GM12878 (cell line): ENCODE measurements around the gene ZNF423. TPM values are rescaled to one million over a fixed set of nuclear protein-coding genes. Genes with fewer than 3 reads are reported as not detected.

Experiments
- ATAC-seq: fragments of 200-7000 bp; cut with Tn5 transposase; 3 replicates; pipeline ENCODE4 v1.9.1; 2020; ENCODE audit warnings: mild to moderate bottlenecking, moderate library complexity
- BruUV-seq: library from RNA; stranded (reverse); fragments of 400-500 nt; replicated peaks from 2 replicates; lab custom pipeline; 2021; lab: Mats Ljungman, UMichigan
- CTCF ChIA-PET: fragments of 300-600 bp; sonication (Branson Sonifier 250); formaldehyde crosslinking; extraction: SDS; loops from one replicate; lab custom pipeline; 2021; ENCODE audit warnings: inconsistent platforms; lab: Yijun Ruan, JAX
- POLR2A ChIA-PET: fragments of 350-600 bp; formaldehyde crosslinking; extraction: SDS; loops from one replicate; lab custom pipeline; 2021; ENCODE audit warnings: inconsistent platforms; lab: Charles Lee
- RAD21 ChIA-PET: fragments of 300-600 bp; sonication (Branson Sonifier 250); formaldehyde crosslinking; loops from one replicate; lab custom pipeline; 2023; ENCODE audit warnings: antibody characterized with exemption; ENCODE audit not compliant: unreplicated experiment; lab: Charles Lee
- SMC1A ChIA-PET: fragments of 300-600 bp; sonication (Branson Sonifier 250); formaldehyde crosslinking; loops from one replicate; lab custom pipeline; 2023; ENCODE audit not compliant: unreplicated experiment, uncharacterized antibody; lab: Charles Lee
- DNase-seq: peaks from one replicate; pipeline ENCODE4 v3.0.0-alpha.2; 2011; ENCODE audit warnings: low read depth, low spot score
- FAIRE-seq: peaks from 3 replicates; lab custom pipeline; 2011; peaks lifted over from hg19 to GRCh38; lab: Jason Lieb, UNC
- H2AFZ ChIP-seq: 2 replicates; pipeline ENCODE4 v1.6.0; 2011; ENCODE audit warnings: low read depth, low read length, control low read depth; ENCODE audit not compliant: control insufficient read depth
- H3K27ac ChIP-seq: 2 replicates; pipeline ENCODE4 v1.5.1; 2011; ENCODE audit warnings: control low read depth; ENCODE audit not compliant: control insufficient read depth, insufficient read depth
- H3K27me3 ChIP-seq, 2 experiments: replicated peaks in 1 of 2; 2 replicates each; pipeline versions ENCODE4 v1.6.0 to v1.6.1; 2011; ENCODE audit warnings: low read length in 1 of 2; ENCODE audit not compliant: control insufficient read depth in 2 of 2, insufficient read depth in 2 of 2
- H3K36me3 ChIP-seq, 2 experiments: 2 replicates each; pipeline ENCODE4 v1.5.1; 2011; ENCODE audit warnings: low read length in 1 of 2; ENCODE audit not compliant: control insufficient read depth in 2 of 2, insufficient read depth in 2 of 2
- H3K4me1 ChIP-seq: 2 replicates; pipeline ENCODE4 v1.6.1; 2011; ENCODE audit warnings: mild to moderate bottlenecking, low read length, moderate library complexity, mixed read lengths; ENCODE audit not compliant: control insufficient read depth, insufficient read depth
- H3K4me2 ChIP-seq: 2 replicates; pipeline ENCODE4 v1.6.0; 2011; ENCODE audit warnings: control low read depth; ENCODE audit not compliant: control insufficient read depth, insufficient read depth
- H3K4me3 ChIP-seq: fragments of 200-600 bp; sonication (generic); 2 replicates; pipeline ENCODE4 v1.5.1; 2016
- H3K79me2 ChIP-seq: 2 replicates; pipeline ENCODE4 v1.6.0; 2011; ENCODE audit warnings: low read length; ENCODE audit not compliant: control insufficient read depth, insufficient read depth
- H3K9ac ChIP-seq: 2 replicates; pipeline ENCODE4 v1.8.0; 2011; ENCODE audit warnings: low read length, control low read depth, mixed read lengths; ENCODE audit not compliant: control insufficient read depth, insufficient read depth
- H3K9me3 ChIP-seq: replicated peaks from 3 replicates; pipeline ENCODE4 v1.5.1; 2011; ENCODE audit warnings: mild to moderate bottlenecking, low read length; ENCODE audit not compliant: control insufficient read depth, insufficient read depth
- H4K20me1 ChIP-seq: 2 replicates; pipeline ENCODE4 v1.6.0; 2011; ENCODE audit not compliant: control insufficient read depth, insufficient read depth
- BCL11A ChIP-seq: IDR thresholded peaks from 2 replicates; pipeline ENCODE4 v1.6.1; 2011; ENCODE audit warnings: low read depth, low read length
- BMI1 ChIP-seq: fragments of 450-650 bp; IDR thresholded peaks from 2 replicates; pipeline ENCODE4 v1.6.1; 2016; ENCODE audit warnings: mild to moderate bottlenecking, moderate library complexity, borderline replicate concordance
- CBX5 ChIP-seq: sonication (generic); IDR thresholded peaks from 2 replicates; pipeline ENCODE4 v1.6.1; 2016; ENCODE audit warnings: low read depth, moderate library complexity, mild to moderate bottlenecking, inconsistent platforms
- CHD4 ChIP-seq: fragments of 200-600 bp; sonication (generic); IDR thresholded peaks from 2 replicates; pipeline ENCODE4 v1.6.1; 2016; ENCODE audit warnings: mild to moderate bottlenecking
- EP300 ChIP-seq, 2 experiments: fragments of 150-350 bp in 1 of 2; IDR thresholded peaks; 2 replicates each; pipeline ENCODE4 v1.6.1; 2011 to 2012; ENCODE audit warnings: low read depth in 2 of 2, low read length in 2 of 2, borderline replicate concordance in 1 of 2, improper control_type of control experiment in 1 of 2, inconsistent platforms in 1 of 2; ENCODE audit not compliant: control insufficient read depth in 1 of 2
- EZH2 ChIP-seq: IDR thresholded peaks from 2 replicates; pipeline ENCODE4 v1.6.1; 2012; ENCODE audit warnings: low read depth, mild to moderate bottlenecking, control low read depth, inconsistent platforms, low read length, borderline replicate concordance; ENCODE audit not compliant: control insufficient read depth
- FOS ChIP-seq: IDR thresholded peaks from 3 replicates; pipeline ENCODE4 v1.6.1; 2011; ENCODE audit warnings: borderline replicate concordance; ENCODE audit not compliant: insufficient read length; ENCODE audit errors: extremely low read depth
- HDAC6 ChIP-seq: fragments of 200-600 bp; sonication (generic); IDR thresholded peaks from one replicate; pipeline ENCODE4 v1.8.0; 2017; ENCODE audit warnings: antibody characterized with exemption; ENCODE audit not compliant: unreplicated experiment
- MEF2B ChIP-seq: fragments of 450-650 bp; IDR thresholded peaks from 2 replicates; pipeline ENCODE4 v1.6.1; 2018; ENCODE audit warnings: mild to moderate bottlenecking, moderate library complexity; ENCODE audit not compliant: partially characterized antibody, poor library complexity, severe bottlenecking
- NBN ChIP-seq: fragments of 450-650 bp; IDR thresholded peaks from 2 replicates; pipeline ENCODE4 v1.6.1; 2016
- RB1 ChIP-seq: fragments of 450-650 bp; formaldehyde crosslinking; IDR thresholded peaks from 2 replicates; pipeline ENCODE4 v1.6.1; 2017; ENCODE audit warnings: mild to moderate bottlenecking, borderline replicate concordance
- WRNIP1 ChIP-seq: IDR thresholded peaks from 2 replicates; pipeline ENCODE4 v1.6.1; 2011; ENCODE audit warnings: low read depth, low read length, improper control_type of control experiment, borderline replicate concordance
- WGBS: methylation state at CpG from one replicate; pipeline ENCODE4 v1.1.6; 2016; ENCODE audit warnings: low lambda C conversion rate; ENCODE audit not compliant: insufficient replicate concordance, insufficient coverage; ENCODE audit errors: missing lambda C conversion rate; 5-methylcytosine and 5-hydroxymethylcytosine counted together
- in situ Hi-C: fragments of 300-500 bp; cut with MboI; formaldehyde crosslinking; loops from 9 replicates; pipeline ENCODE4 v1.14.3; 2018; ENCODE audit warnings: mixed read lengths
- intact Hi-C: fragments of 100-400 bp; cut with micrococcal nuclease; formaldehyde crosslinking; loops from one replicate; pipeline ENCODE4 v1.14.2; 2022; ENCODE audit not compliant: unreplicated experiment
- polyA plus RNA-seq, 11 experiments: library from polyadenylated mRNA; depleted of rRNA in 4 of 11; unstranded in 6 of 11; stranded (reverse) in 5 of 11; fragments of >200 nt; fragmentation: Nextera tagmentation in 4 of 11; fragmentation: Illumina TruSeq in 1 of 11; extraction: Ambion mirVana in 4 of 11; extraction: Trizol in 1 of 11; gene quantifications; 1 replicate in 1 of 11; 2 replicates in 10 of 11; pipeline versions ENCODE4 v1.2.1 to v1.2.3, GENCODE V29; 2011 to 2016; ENCODE audit warnings: inconsistent platforms in 2 of 11, missing spikeins in 2 of 11, low read depth in 1 of 11
- total RNA-seq, 4 experiments: library from RNA; depleted of rRNA in 3 of 4; stranded (reverse); fragments of >200 nt in 3 of 4; fragmentation: Illumina TruSeq in 1 of 4; extraction: Trizol in 1 of 4; gene quantifications; 2 replicates each; pipeline versions ENCODE4 v1.2.1 to v1.2.3, GENCODE V29; 2013 to 2021
- TF ChIP-seq, protein P1 (sequence below): IDR thresholded peaks from 2 replicates; pipeline ENCODE4 v1.6.1; 2011; ENCODE audit warnings: low read depth, mild to moderate bottlenecking, low read length, moderate library complexity, borderline replicate concordance; ENCODE audit errors: extremely low read depth

ZNF423 gene
- total and polyA plus RNA-seq, 10 of the 15 experiments (the other 5 are each of a cell fraction or from before 2014, with no cell fraction given) = 0.03 to 0.64 (median 0.10) TPM

GRCh38 chr16:49838441-49839016 is 17.4 kb downstream of the ZNF423 start:
- TF ChIP-seq WRNIP1 = no peak
- no peak for TF ChIP-seq BCL11A
- no peak for TF ChIP-seq HDAC6
- no peak for TF ChIP-seq BMI1
- TF ChIP-seq, protein P1, sequence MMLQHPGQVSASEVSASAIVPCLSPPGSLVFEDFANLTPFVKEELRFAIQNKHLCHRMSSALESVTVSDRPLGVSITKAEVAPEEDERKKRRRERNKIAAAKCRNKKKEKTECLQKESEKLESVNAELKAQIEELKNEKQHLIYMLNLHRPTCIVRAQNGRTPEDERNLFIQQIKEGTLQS = no peak
- no peak for TF ChIP-seq EZH2
- no peak for TF ChIP-seq RB1
- TF ChIP-seq CHD4 = no peak
- no peak for TF ChIP-seq FOS
- TF ChIP-seq MEF2B = no peak
- no peak for TF ChIP-seq CBX5
- no peak for TF ChIP-seq EP300 (IDR thresholded peaks at IDR 0.05; ENCODE audit: borderline replicate concordance in 1 of 2, control insufficient read depth in 1 of 2, low read depth in 2 of 2, low read length in 2 of 2)
- TF ChIP-seq NBN = no peak
- ATAC-seq = no peak
- H3K9me3 ChIP-seq = no peaks in the 10 kb centered on the region
- no peaks in the 10 kb centered on the region for H4K20me1 ChIP-seq
- no peaks in the 10 kb centered on the region for H3K79me2 ChIP-seq
- no peak overlapping the region for H2AFZ ChIP-seq
- ChIA-PET CTCF (no interaction called here), SMC1A (no interaction called here), RAD21 (no interaction called here), POLR2A (no interaction called here)
- no peak overlapping the region for H3K27ac ChIP-seq
- H3K4me1 ChIP-seq = no peaks in the 10 kb centered on the region
- no peaks in the 10 kb centered on the region for H3K36me3 ChIP-seq
- DNase-seq = no peak
- peaks cover 11 to 13% of the 10 kb centered on the region in 2 experiments; a peak in 3 of 4 replicates for H3K27me3 ChIP-seq
- in situ Hi-C loops (no loop called here), intact Hi-C loops (no loop called here)
- no TSS peak for BruUV-seq
- FAIRE-seq = no peak
- H3K4me3 ChIP-seq = no peak overlapping the region
- H3K4me2 ChIP-seq = no peak overlapping the region
- no peak overlapping the region for H3K9ac ChIP-seq
- WGBS = 37% methylated on average over 56 of the region's 63 CpGs
